GM23248 (cell line): ENCODE results near the gene RBSN.

Experiments
- EZH2 ChIP-seq: fragments of 200-600 bp; sonication (generic); IDR thresholded peaks from 2 replicates; pipeline ENCODE4 v1.6.1; 2018; ENCODE audit warnings: antibody characterized with exemption, mild to moderate bottlenecking; ENCODE audit not compliant: insufficient read depth, poor library complexity, severe bottlenecking
- EZH2phosphoT487 ChIP-seq: fragments of 200-600 bp; sonication (generic); IDR thresholded peaks from 2 replicates; pipeline ENCODE4 v1.6.1; 2018; ENCODE audit warnings: antibody characterized with exemption, moderate library complexity, mild to moderate bottlenecking, low read depth; ENCODE audit not compliant: insufficient read depth

- TF ChIP-seq EZH2: no peak
- TF ChIP-seq EZH2phosphoT487: no peak
Observed at GRCh38 chr3:15120986-15121385, 22.0 kb upstream of the RBSN start.
